Mammary epithelial cell (primary cell): ENCODE measurements around the gene OR7C1.
"Not testable (repeated sequence)": the region's sequence is repeated elsewhere in the genome, so short reads cannot be mapped to it uniquely, and the experiment has no call there.

Experiments
- CTCF ChIP-seq, 2 donors: IDR thresholded peaks in 1 of 2; conservative IDR thresholded peaks in 1 of 2; 2 replicates each; pipeline ENCODE4 v1.5.1; 2011 to 2012; ENCODE audit warnings: inconsistent platforms in 2 of 2, low read length in 2 of 2, mild to moderate bottlenecking in 2 of 2, control low read depth in 1 of 2, low read depth in 1 of 2; ENCODE audit not compliant: insufficient read depth in 1 of 2; ENCODE audit errors: extremely low read depth in 1 of 2
- EZH2 ChIP-seq: IDR thresholded peaks from 2 replicates; pipeline ENCODE4 v1.6.1; 2012; ENCODE audit warnings: low read length, inconsistent platforms, borderline replicate concordance

DNA sequence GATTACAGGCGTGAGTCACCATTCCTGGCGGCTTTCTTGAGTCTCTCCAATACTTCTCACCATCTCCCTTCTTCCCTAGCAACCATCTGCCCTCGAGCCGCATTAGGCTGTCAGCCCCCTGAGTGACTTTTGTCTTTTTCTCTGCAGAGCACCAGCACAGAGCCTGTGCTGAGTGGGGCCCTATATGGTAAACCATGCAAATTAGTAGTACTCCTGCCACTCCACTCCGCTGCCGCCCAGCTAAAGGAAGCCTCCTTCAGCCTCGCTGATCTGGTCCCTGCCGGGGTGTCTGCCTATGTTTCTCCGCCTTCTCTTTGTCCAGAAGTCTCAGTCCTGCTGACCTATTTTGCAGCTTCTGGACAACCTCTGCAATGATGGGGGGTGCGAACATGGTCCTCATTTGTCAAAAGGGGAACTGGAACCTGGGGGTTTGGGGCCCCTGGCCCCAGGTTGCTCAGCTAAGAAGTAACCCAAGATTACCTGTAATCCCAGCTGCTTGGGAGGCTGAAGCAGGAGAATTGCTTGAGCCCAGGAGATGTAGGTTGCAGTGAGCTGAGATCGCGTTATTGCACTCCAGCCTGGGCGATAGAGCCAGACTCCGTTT, 54.3 kb downstream of the OR7C1 start:
- TF ChIP-seq CTCF (conservative IDR thresholded peaks at IDR 0.05 in 1 of 2, IDR thresholded peaks at IDR 0.05 in 1 of 2; ENCODE audit: extremely low read depth in 1 of 2, insufficient read depth in 1 of 2, low read depth in 1 of 2, low read length in 2 of 2); EZH2: not testable (repeated sequence)
